Measurements from ENCODE around the gene ARFRP1. TPM values are rescaled to one million over a fixed set of nuclear protein-coding genes. Genes with fewer than 3 reads are reported as not detected.

Gene ARFRP1
- total RNA-seq, 4 donors from 2014 or later = 25.5 to 44.3 (median 40.9) TPM

GRCh38 chr20:63658749-63659187 is 49.0 kb downstream of the ARFRP1 start:
- TF ChIP-seq, protein P1, sequence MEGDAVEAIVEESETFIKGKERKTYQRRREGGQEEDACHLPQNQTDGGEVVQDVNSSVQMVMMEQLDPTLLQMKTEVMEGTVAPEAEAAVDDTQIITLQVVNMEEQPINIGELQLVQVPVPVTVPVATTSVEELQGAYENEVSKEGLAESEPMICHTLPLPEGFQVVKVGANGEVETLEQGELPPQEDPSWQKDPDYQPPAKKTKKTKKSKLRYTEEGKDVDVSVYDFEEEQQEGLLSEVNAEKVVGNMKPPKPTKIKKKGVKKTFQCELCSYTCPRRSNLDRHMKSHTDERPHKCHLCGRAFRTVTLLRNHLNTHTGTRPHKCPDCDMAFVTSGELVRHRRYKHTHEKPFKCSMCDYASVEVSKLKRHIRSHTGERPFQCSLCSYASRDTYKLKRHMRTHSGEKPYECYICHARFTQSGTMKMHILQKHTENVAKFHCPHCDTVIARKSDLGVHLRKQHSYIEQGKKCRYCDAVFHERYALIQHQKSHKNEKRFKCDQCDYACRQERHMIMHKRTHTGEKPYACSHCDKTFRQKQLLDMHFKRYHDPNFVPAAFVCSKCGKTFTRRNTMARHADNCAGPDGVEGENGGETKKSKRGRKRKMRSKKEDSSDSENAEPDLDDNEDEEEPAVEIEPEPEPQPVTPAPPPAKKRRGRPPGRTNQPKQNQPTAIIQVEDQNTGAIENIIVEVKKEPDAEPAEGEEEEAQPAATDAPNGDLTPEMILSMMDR (IDR thresholded peaks at IDR 0.05) = no peak
- ATAC-seq (ENCODE audit: low FRiP score) = peak; percentile 25
- DNase-seq (ENCODE audit: low spot score) = no peak

- ATAC-seq (ENCODE audit: low FRiP score) = peak; percentile 85
- TF ChIP-seq, protein P1 (IDR thresholded peaks at IDR 0.05) = no peak
- peak; percentile 66 for DNase-seq (ENCODE audit: low spot score)
Measured at GRCh38 chr20:63657937-63658748, 49.6 kb downstream of the ARFRP1 start, which contains the start of gene RTEL1. TSS of gene RTEL1 (plus strand) at chr20:63658312. CDS start at chr20:63659403, 1,091 bp downstream.

- ATAC-seq (ENCODE audit: low FRiP score) (no peak), DNase-seq (ENCODE audit: low spot score) (no peak)
- TF ChIP-seq, protein P1 (IDR thresholded peaks at IDR 0.05) = no peak
Measured at GRCh38 chr20:63657260-63657936, 50.4 kb downstream of the ARFRP1 start.

DNA sequence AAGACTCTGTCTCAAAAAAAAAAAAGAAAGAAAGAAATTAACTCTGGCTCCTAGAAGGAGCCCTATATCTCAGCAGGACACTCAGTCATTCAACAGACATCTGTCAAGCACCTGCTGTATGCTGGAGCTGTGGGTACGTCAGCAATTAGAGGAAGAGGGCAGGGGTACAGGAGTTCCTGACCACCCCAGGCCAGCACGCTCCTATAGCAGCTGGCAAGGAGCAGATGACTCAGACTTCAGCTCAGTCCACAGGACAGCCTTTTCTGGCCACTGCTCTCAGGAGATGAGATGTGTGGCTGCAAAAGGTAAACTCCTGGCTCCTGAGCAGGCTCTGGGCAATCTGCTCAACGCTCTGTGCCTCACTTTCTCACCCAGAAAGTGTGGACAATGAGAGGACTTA is 51.3 kb downstream of the ARFRP1 start:
- no peak for DNase-seq (ENCODE audit: low spot score)
- TF ChIP-seq, protein P1 (IDR thresholded peaks at IDR 0.05) = no peak
- ATAC-seq (ENCODE audit: low FRiP score) = no peak

- no peak for DNase-seq (ENCODE audit: low spot score)
- TF ChIP-seq, protein P1 (IDR thresholded peaks at IDR 0.05) = no peak
- no peak for ATAC-seq (ENCODE audit: low FRiP score)
Measured at GRCh38 chr20:63655249-63655648, 52.5 kb downstream of the ARFRP1 start.

DNA sequence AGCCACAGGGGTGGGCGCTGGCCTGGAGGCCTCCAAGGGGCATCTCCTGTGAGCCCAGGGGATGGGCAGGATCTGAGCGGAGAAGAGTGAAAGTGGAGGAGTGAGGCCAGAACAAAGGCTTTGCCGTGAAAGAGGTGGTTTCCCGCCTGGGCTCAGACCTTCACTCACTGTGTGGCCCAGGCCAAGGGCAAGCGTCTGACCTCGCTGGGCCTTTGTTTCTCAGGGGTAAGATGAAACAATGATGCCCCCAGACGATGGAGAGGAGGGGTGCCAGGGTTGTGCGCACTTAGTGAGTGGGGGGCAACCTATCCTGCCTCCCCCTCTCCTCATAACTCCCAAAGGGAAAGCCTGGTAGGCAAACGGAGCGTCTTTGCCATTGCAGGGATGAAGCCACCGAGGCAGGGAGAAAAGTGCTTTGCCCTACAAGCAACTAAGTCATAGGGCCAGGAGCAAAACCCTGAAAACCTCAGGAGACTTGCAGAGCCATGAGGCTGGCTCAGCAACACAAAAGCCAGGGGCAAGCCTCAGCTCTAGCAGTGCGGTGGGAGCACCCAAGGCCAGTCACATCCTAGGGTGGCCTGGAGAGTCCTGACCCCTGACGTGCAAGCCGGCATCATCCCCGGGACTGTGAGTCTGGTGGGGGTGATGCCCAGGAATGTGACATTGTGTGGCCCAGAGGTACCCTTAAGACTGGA is 53.7 kb downstream of the ARFRP1 start:
- DNase-seq (ENCODE audit: low spot score) = no peak
- TF ChIP-seq, protein P1 (IDR thresholded peaks at IDR 0.05) = no peak

More for the DNA sequence above, 53.7 kb downstream of the ARFRP1 start:
- peak; percentile 24 for ATAC-seq (ENCODE audit: low FRiP score)
